DOHH2 (cell line): ENCODE results near the gene NRAS.

Experiments
- CTCF ChIP-seq: fragments of 200-600 bp; sonication (generic); IDR thresholded peaks from one replicate; pipeline ENCODE4 v1.5.1; 2014; ENCODE audit warnings: antibody characterized with exemption, mild to moderate bottlenecking, low read depth, low read length; ENCODE audit not compliant: poor library complexity, severe bottlenecking
- EZH2phosphoT487 ChIP-seq: fragments of 200-600 bp; sonication (generic); IDR thresholded peaks from 2 replicates; pipeline ENCODE4 v1.6.1; 2017; ENCODE audit warnings: borderline replicate concordance, mild to moderate bottlenecking, antibody characterized with exemption, low read length, moderate library complexity, mixed read lengths

DNA sequence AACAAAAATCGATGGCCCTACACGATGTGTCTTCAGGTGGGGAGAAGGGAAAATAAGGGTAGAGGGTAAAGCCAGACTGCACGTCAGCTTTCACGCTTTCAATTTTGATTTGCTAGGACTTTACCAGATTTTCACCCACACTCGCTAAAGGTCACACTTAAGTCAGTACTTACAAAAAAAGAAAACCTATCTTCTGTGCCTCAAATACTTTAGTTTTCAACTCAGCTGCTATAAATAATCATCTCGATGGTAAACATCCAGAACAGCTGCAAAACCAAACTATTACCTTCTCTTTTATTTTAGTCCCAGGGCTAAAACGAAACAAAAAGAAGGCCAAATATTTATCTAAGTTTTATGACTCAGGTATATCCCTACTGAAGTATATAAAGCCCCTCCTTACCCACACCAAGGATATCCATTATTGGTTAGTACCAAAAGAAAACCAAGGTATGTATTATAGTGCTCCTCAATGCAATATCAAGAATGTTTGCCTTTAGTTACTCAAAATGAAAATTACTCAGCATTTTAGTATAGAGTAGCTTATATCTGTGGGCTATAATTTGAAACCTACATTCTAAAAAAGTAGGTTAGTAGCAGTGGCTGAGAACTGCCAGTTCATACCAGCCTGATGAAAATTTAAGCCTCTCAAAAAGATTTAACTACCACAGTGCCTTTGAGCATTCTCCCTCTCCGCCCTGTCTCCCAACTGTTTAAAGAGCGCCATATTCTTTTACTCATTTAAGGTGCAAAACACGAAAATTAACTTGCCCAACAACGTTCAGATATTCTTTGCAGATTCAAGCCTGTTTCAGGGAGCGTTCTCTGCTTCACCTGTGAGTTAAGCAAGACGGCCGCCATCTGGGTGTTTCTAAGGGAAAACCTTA, 39.7 kb upstream of the NRAS start:
- TF ChIP-seq CTCF (no peak), EZH2phosphoT487 (no peak)
